ENCODE data around the gene NUDT19. TPM values are rescaled to one million over a fixed set of nuclear protein-coding genes. Genes with fewer than 3 reads are reported as not detected.

Gene NUDT19
- polyA plus RNA-seq, 1 donor (not counting 4 experiments of a cell fraction or from before 2014, with no cell fraction given), result 12.2 TPM

- Histone ChIP-seq H2AFZ (ENCODE audit: control insufficient read depth, low read length) (no peak overlapping the region), H3K36me3 (ENCODE audit: control insufficient read depth in 2 of 2, extremely low read depth in 1 of 2, insufficient read depth in 2 of 2, low read length in 2 of 2) (no peaks in the 10 kb centered on the region), H3K9me3 (ENCODE audit: control insufficient read depth, low read depth, low read length) (no peaks in the 10 kb centered on the region), H3K4me2 (ENCODE audit: control insufficient read depth, extremely low read depth, insufficient read depth, low read depth, low read length) (no peak overlapping the region), H3K4me1 (ENCODE audit: control insufficient read depth, extremely low read depth, insufficient read depth, low read length) (no peaks in the 10 kb centered on the region), H3K27me3 (ENCODE audit: control insufficient read depth, extremely low read depth, insufficient read depth, low read length) (no peaks in the 10 kb centered on the region), H3K9me1 (ENCODE audit: control insufficient read depth, extremely low read depth, insufficient read depth, low read length) (no peaks in the 10 kb centered on the region), H4K20me1 (ENCODE audit: control insufficient read depth, extremely low read depth, insufficient read depth, low read length) (no peaks in the 10 kb centered on the region), H3K27ac (ENCODE audit: control insufficient read depth, insufficient read depth, low read length) (no peak overlapping the region), H3K79me2 (ENCODE audit: control insufficient read depth, insufficient read depth, low read length) (no peaks in the 10 kb centered on the region), H3K4me3 (ENCODE audit: control insufficient read depth in 2 of 3, extremely low read depth in 1 of 3, insufficient read depth in 2 of 3, low read depth in 1 of 3, low read length in 3 of 3) (no peak overlapping the region), H3K9ac (ENCODE audit: control insufficient read depth, extremely low read depth, insufficient read depth, low read length) (no peak overlapping the region)
- FAIRE-seq (no peak), DNase-seq (ENCODE audit: low read depth, low spot score) (no peak)
- dilution Hi-C loops (cut with MboI; ENCODE audit: extremely low pct_ligation_motif_present, low sequenced_read_pairs), result no loop called here
- no peak for TF ChIP-seq CTCF (optimal IDR thresholded peaks at IDR 0.05 in 1 of 3, IDR thresholded peaks at IDR 0.05 in 1 of 3, conservative IDR thresholded peaks at IDR 0.05 in 1 of 3; ENCODE audit: extremely low read depth in 1 of 3, insufficient read depth in 2 of 3, low read length in 3 of 3)
- TF ChIP-seq EZH2 (IDR thresholded peaks at IDR 0.05; ENCODE audit: low read length), result no peak
Measured at GRCh38 chr19:32743021-32743420, 51.4 kb downstream of the NUDT19 start.

- Histone ChIP-seq H3K9me1 (ENCODE audit: control insufficient read depth, extremely low read depth, insufficient read depth, low read length) (no peaks in the 10 kb centered on the region), H3K4me3 (ENCODE audit: control insufficient read depth in 2 of 3, extremely low read depth in 1 of 3, insufficient read depth in 2 of 3, low read depth in 1 of 3, low read length in 3 of 3) (no peak overlapping the region), H3K9me3 (ENCODE audit: control insufficient read depth, low read depth, low read length) (no peaks in the 10 kb centered on the region), H3K27me3 (ENCODE audit: control insufficient read depth, extremely low read depth, insufficient read depth, low read length) (no peaks in the 10 kb centered on the region), H4K20me1 (ENCODE audit: control insufficient read depth, extremely low read depth, insufficient read depth, low read length) (no peaks in the 10 kb centered on the region), H3K79me2 (ENCODE audit: control insufficient read depth, insufficient read depth, low read length) (no peaks in the 10 kb centered on the region), H3K9ac (ENCODE audit: control insufficient read depth, extremely low read depth, insufficient read depth, low read length) (no peak overlapping the region), H3K27ac (ENCODE audit: control insufficient read depth, insufficient read depth, low read length) (no peak overlapping the region), H3K36me3 (ENCODE audit: control insufficient read depth in 2 of 2, extremely low read depth in 1 of 2, insufficient read depth in 2 of 2, low read length in 2 of 2) (no peaks in the 10 kb centered on the region), H2AFZ (ENCODE audit: control insufficient read depth, low read length) (no peak overlapping the region), H3K4me1 (ENCODE audit: control insufficient read depth, extremely low read depth, insufficient read depth, low read length) (no peaks in the 10 kb centered on the region), H3K4me2 (ENCODE audit: control insufficient read depth, extremely low read depth, insufficient read depth, low read depth, low read length) (no peak overlapping the region)
- no peak for DNase-seq (ENCODE audit: low read depth, low spot score)
- dilution Hi-C loops (cut with MboI; ENCODE audit: extremely low pct_ligation_motif_present, low sequenced_read_pairs), result no loop called here
- FAIRE-seq, result no peak
- TF ChIP-seq EZH2 (IDR thresholded peaks at IDR 0.05; ENCODE audit: low read length), result no peak
Measured at GRCh38 chr19:32743447-32743846, 51.8 kb downstream of the NUDT19 start.

Measured in keratinocyte (primary cell).